OCI-LY1 (cell line): ENCODE measurements around the gene ACTR3.
"Not testable (repeated sequence)": the region's sequence is repeated elsewhere in the genome, so short reads cannot be mapped to it uniquely, and the experiment has no call there.

ENCODE experiments used
- H2AFZ ChIP-seq: fragments of 200-600 bp; sonication (generic), shearing (Covaris generic); 2 replicates; pipeline ENCODE4 v1.6.0; 2014; ENCODE audit warnings: antibody characterized with exemption, mild to moderate bottlenecking, low read length
- H3F3A ChIP-seq: fragments of 200-600 bp; sonication (generic), shearing (Covaris generic); 2 replicates; pipeline ENCODE4 v1.6.0; 2014; ENCODE audit warnings: mild to moderate bottlenecking, antibody characterized with exemption, low read length, moderate library complexity; ENCODE audit not compliant: insufficient read depth
- H3K27ac ChIP-seq: fragments of 200-600 bp; sonication (generic); 2 replicates; pipeline ENCODE4 v1.5.1; 2014; ENCODE audit warnings: low read length, mixed run types, mild to moderate bottlenecking, low read depth; ENCODE audit not compliant: poor library complexity, severe bottlenecking
- H3K27me3 ChIP-seq: fragments of 200-600 bp; sonication (generic); 2 replicates; pipeline ENCODE4 v1.6.0; 2014; ENCODE audit warnings: antibody characterized with exemption, mild to moderate bottlenecking, low read length, moderate library complexity; ENCODE audit not compliant: insufficient read depth
- H3K36me3 ChIP-seq: fragments of 200-600 bp; sonication (generic); 2 replicates; pipeline ENCODE4 v1.6.1; 2014; ENCODE audit warnings: mild to moderate bottlenecking, antibody characterized with exemption, low read length, moderate library complexity, mixed read lengths; ENCODE audit not compliant: insufficient read depth
- H3K4me1 ChIP-seq: fragments of 200-600 bp; sonication (generic); 2 replicates; pipeline ENCODE4 v1.5.1; 2014; ENCODE audit warnings: mild to moderate bottlenecking, low read length, moderate library complexity; ENCODE audit not compliant: insufficient read depth, severe bottlenecking
- H3K4me2 ChIP-seq: fragments of 200-600 bp; sonication (generic), shearing (Covaris generic); 2 replicates; pipeline ENCODE4 v1.6.1; 2014; ENCODE audit warnings: low read length
- H3K4me3 ChIP-seq: fragments of 200-600 bp; sonication (generic); 2 replicates; pipeline ENCODE4 v1.5.1; 2014; ENCODE audit warnings: low read length, low read depth, mild to moderate bottlenecking, mixed read lengths; ENCODE audit not compliant: poor library complexity, severe bottlenecking
- H3K79me2 ChIP-seq: fragments of 200-600 bp; shearing (Covaris generic); 2 replicates; pipeline ENCODE4 v1.6.1; 2016; ENCODE audit warnings: mixed run types, low read length, mixed read lengths; ENCODE audit not compliant: insufficient read depth
- H3K9ac ChIP-seq: fragments of 200-600 bp; sonication (generic), shearing (Covaris generic); 2 replicates; pipeline ENCODE4 v1.6.1; 2014; ENCODE audit warnings: mild to moderate bottlenecking, low read length, mixed read lengths
- H3K9me2 ChIP-seq: fragments of 200-600 bp; sonication (generic), shearing (Covaris generic); 2 replicates; pipeline ENCODE4 v1.6.1; 2014; ENCODE audit warnings: low read depth, mild to moderate bottlenecking, low read length, mixed read lengths
- H3K9me3 ChIP-seq: fragments of 200-600 bp; shearing (Covaris generic); 2 replicates; pipeline ENCODE4 v1.6.1; 2014; ENCODE audit warnings: low read length, mixed read lengths
- H4K20me1 ChIP-seq: fragments of 200-600 bp; sonication (generic), shearing (Covaris generic); 2 replicates; pipeline ENCODE4 v1.6.0; 2016; ENCODE audit warnings: mild to moderate bottlenecking, low read length; ENCODE audit not compliant: insufficient read depth
- CTCF ChIP-seq: fragments of 200-600 bp; sonication (generic), shearing (Covaris generic); IDR thresholded peaks from 2 replicates; pipeline ENCODE4 v1.5.1; 2017; ENCODE audit warnings: mild to moderate bottlenecking, antibody characterized with exemption, low read length, moderate library complexity, mixed read lengths
- EZH2 ChIP-seq: fragments of 200-600 bp; sonication (generic), shearing (Covaris generic); IDR thresholded peaks from 2 replicates; pipeline ENCODE4 v1.8.0; 2017; ENCODE audit warnings: borderline replicate concordance, mixed run types, mild to moderate bottlenecking, antibody characterized with exemption, low read length, moderate library complexity, mixed read lengths

The ACTR3 gene

GRCh38 chr2:113940891-113941290 lies 51.0 kb downstream of the ACTR3 start:
- H4K20me1 ChIP-seq: no peaks in the 10 kb centered on the region
- H2AFZ ChIP-seq: no peak overlapping the region
- no peak overlapping the region for H3K27ac ChIP-seq
- peaks cover 9% of the 10 kb centered on the region for H3K9me3 ChIP-seq
- H3K9ac ChIP-seq: no peak overlapping the region
- peaks cover 97% of the 10 kb centered on the region for H3K36me3 ChIP-seq
- H3K4me1 ChIP-seq: no peaks in the 10 kb centered on the region
- no peaks in the 10 kb centered on the region for H3K9me2 ChIP-seq
- H3K4me3 ChIP-seq: no peak overlapping the region
- H3K27me3 ChIP-seq: no peaks in the 10 kb centered on the region
- H3F3A ChIP-seq: no peaks in the 10 kb centered on the region
- H3K4me2 ChIP-seq: no peak overlapping the region
- H3K79me2 ChIP-seq: peaks cover 7% of the 10 kb centered on the region; the same call in 1 of the 2 replicates
- TF ChIP-seq EZH2 (no peak), CTCF (no peak)

- not testable (repeated sequence) for H3K27ac ChIP-seq, H3K4me3 ChIP-seq
- H3K36me3 ChIP-seq: peaks cover 98% of the 10 kb centered on the region
These were observed 55.9 kb downstream of the ACTR3 start for GRCh38 chr2:113945784-113946183.

GRCh38 chr2:113950906-113951305 lies 61.0 kb downstream of the ACTR3 start:
- not testable (repeated sequence) for H3K4me2 ChIP-seq, H3K4me1 ChIP-seq, H3K9me3 ChIP-seq, H3K27me3 ChIP-seq, H3F3A ChIP-seq, H3K9me2 ChIP-seq, H4K20me1 ChIP-seq, H3K79me2 ChIP-seq, H3K9ac ChIP-seq, H3K27ac ChIP-seq, H3K4me3 ChIP-seq, H2AFZ ChIP-seq
- H3K36me3 ChIP-seq: peaks cover 100% of the 10 kb centered on the region

More at GRCh38 chr2:113945784-113946183, 55.9 kb downstream of the ACTR3 start:
- not testable (repeated sequence) for H3K9me2 ChIP-seq, H3K9ac ChIP-seq, H3K9me3 ChIP-seq, H3K79me2 ChIP-seq, H3K4me2 ChIP-seq, H4K20me1 ChIP-seq, H2AFZ ChIP-seq, H3K27me3 ChIP-seq, H3K4me1 ChIP-seq, H3F3A ChIP-seq

GRCh38 chr2:113961000-113961399 lies 71.1 kb downstream of the ACTR3 start:
- no peak overlapping the region for H3K9ac ChIP-seq
- H2AFZ ChIP-seq: no peak overlapping the region
- H4K20me1 ChIP-seq: no peaks in the 10 kb centered on the region
- H3K4me3 ChIP-seq: no peak overlapping the region
- H3K4me1 ChIP-seq: peaks cover under 1% of the 10 kb centered on the region
- H3K4me2 ChIP-seq: no peak overlapping the region
- H3K36me3 ChIP-seq: peaks cover 56% of the 10 kb centered on the region
- 0 out of 2 replicates have a peak, but pooled peaks cover 4% of the 10 kb centered on the region for H3F3A ChIP-seq
- H3K27me3 ChIP-seq: no peaks in the 10 kb centered on the region
- no peaks in the 10 kb centered on the region; the same call in 1 of the 2 replicates for H3K9me2 ChIP-seq
- no peaks in the 10 kb centered on the region for H3K79me2 ChIP-seq
- no peak for TF ChIP-seq EZH2
- no peak overlapping the region for H3K27ac ChIP-seq
- H3K9me3 ChIP-seq: no peaks in the 10 kb centered on the region
